Erythroblast (primary cell): ENCODE data around the gene CCDC71L.

Experiments used
- DNase-seq, 2 experiments: peaks; one replicate each; lab custom pipeline; 2025; lab: John Stamatoyannopoulos, UW
- GATA1 ChIP-seq: IDR thresholded peaks from 2 replicates; pipeline ENCODE4 v1.6.1; 2011; ENCODE audit warnings: low read depth, mild to moderate bottlenecking, control low read depth, low read length, moderate library complexity
- POLR2A ChIP-seq: IDR thresholded peaks from 2 replicates; pipeline ENCODE4 v1.6.1; 2011; ENCODE audit warnings: mild to moderate bottlenecking, low read length

The CCDC71L gene

DNA sequence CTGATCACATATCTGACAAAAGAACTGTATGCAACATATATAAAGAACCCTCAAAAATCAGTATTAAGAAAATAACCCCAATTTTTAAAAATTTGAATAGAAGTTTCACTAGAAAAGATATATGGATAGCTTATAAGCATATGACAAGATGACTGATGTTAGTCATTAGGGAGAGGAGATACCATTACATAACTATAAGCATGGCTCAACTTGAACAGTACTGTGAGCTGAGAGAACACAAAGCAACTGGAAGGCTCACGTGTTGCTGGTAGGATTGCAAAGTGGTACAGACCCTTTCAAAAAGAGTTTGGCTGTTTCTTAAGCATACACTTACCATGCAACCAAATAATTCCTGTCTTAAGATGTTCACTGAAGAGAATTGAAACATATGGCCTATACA is 14.7 kb downstream of the CCDC71L start:
- no peak for DNase-seq
- TF ChIP-seq POLR2A (no peak), GATA1 (no peak)

DNA sequence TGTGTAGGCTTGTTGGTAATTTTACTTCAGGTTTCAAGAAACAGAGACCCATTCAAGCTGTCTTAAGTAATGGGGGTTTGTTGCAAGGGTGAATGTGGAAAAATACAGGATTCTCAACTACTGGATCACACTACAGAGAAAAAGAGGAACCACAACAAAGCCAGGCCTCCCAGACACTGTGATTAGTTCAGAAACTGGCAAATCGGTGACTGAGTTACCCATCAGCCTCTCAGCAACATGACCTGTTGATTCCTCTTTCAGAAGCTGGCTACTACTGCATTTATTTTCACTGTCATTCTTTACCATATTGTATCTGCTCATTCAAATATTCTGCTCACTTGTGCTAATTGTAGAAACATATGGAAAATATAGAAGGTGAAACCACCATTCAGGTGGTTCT is 16.0 kb downstream of the CCDC71L start:
- DNase-seq, result no peak
- no peak for TF ChIP-seq GATA1
- no peak for TF ChIP-seq POLR2A

DNA sequence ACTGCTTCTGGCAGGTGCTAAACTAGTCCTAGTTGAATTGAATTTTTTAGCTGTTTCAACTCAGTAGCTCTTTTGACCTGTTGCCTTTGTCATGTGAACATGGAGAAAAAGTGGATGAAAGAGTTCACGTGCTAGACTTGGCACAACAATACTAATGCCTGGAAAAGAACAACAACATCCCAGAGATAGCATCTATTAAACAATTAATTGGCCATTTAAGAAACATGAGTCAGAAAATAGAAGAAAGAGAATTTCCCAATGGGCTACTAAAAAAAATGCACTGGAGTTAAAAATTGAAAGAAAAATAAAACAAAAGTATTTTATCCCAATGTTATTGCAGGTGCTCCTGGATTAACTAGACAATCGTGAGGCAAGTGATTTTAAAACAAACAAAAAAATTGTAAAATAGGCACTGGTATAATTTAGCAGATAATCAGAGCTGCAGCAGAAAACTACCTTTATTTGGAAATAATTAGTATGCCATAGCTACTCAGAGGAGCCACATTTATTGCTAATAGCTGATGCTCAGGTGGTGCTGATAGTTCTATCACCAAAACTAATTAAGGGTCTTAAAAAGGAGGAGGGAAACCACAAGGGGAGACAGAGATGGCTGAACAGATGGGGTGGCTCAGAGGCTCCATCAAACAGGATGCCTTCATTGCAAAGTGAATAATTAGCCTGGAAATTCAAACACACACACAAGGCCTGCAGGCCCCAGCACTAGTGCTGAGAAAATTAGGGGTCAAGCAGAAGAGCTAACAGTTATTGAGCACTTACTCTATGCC is 17.6 kb downstream of the CCDC71L start:
- no peak for DNase-seq
- TF ChIP-seq POLR2A (no peak), GATA1 (no peak)

DNA sequence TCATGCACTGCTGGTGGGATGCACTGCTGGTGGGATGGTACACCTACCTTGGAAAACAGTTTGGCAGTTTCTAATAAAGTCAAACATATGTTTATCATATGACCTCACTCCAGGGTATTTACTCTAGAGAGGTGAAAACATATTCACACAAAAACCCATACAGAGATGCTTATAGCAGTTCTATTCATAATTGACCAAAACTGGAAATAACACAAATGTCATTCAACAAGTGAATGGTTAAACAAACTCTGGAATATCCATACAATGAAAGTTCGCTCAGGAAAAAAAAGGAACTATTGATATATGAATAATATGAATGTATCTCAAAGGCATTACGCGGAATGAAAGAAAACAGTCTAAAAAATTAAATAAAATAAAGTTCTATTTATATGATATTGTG is 19.5 kb downstream of the CCDC71L start:
- TF ChIP-seq GATA1 (no peak), POLR2A (no peak)
- DNase-seq, result no peak

DNA sequence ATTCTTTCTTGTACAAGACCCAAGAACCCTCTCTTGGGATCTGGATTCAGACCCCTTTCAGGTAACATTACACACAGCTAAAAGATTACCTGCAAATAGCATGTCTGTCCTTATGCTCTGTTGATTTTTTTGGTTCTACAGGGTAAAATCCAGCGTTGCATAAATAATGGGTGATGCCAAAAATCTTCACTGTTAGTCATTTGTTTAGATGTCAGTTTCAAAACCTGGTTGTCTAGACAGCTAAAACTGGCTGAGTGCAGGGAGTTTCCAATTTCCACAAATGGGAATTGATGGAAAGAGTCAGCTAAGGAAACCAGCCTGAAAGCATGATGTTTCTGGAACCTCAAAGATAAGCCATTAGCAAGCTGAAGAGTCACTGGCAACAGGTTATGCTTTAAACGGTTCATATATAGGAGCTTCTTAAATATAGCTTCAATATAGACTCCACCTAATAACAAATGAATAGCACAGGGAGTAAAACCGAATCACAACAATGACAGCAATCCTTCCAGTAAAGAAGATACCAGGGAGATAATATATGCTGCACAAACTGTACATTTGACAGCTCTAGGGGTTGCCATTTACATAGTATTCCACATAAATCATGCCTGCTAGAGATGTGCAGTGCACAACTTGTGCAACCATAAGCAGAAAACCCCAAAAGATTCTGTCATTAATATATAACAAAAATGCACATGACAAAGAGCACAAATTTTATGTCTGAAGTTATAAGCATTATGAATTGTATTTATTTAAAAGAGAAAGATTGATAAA is 20.4 kb downstream of the CCDC71L start:
- TF ChIP-seq POLR2A, result no peak
- TF ChIP-seq GATA1, result no peak
- no peak for DNase-seq

DNA sequence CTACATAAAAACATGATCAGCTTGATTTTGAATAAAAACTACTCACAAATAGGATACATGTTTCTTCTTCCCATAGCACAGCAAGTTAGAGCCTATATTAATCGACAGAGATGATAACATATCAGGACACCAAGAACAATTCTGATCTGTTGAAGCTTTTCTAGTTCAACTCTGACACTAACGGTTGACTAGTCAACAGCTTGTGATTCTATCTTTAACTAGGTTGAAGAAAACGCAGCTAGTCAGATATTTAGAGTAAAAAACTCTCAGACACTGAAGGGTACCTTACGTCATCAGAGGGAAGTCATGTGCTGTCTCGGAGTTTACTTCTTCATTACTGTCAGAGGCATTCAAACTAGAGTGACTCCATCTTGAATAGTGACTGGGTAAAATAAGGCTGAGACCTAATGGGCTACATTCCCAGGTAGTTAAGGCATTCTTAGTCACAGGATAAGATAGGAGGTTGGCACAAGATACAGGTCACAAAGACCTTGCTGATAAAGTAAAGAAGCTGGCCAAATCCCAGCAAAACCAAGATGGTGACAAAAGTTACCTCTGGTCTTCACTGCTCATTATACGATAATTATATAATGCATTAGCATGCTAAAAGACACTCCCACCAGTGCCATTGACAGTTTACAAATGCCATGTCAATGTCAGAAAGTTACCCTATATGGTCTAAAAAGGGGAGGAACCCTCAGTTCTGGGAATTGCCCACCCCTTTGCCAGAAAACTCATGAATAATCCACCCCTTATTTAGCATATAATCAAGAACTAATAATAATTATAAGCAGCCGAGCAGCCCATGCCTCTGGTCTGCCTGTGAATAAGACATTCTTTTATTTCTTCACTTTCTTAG is 21.3 kb downstream of the CCDC71L start:
- DNase-seq, result no peak
- no peak for TF ChIP-seq GATA1
- TF ChIP-seq POLR2A, result no peak

DNA sequence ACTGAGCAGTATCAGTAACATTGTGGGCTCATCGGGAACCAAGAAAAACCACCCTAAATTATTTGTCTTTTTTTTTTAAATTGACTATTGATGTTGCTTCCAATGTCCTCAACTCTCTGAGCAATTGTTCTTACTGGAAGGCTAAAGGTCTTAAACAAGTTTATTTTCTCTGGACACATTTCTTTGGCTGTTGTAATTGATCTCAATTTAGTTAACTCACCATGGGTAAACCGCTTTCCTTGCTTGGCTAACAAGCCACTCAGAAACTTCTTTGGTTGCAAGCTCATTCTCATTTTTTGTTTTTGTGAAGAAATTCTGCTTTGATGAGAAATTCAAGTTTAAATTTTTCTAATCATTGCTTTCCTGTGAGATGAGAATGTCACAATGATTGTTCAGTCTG is 25.5 kb downstream of the CCDC71L start:
- DNase-seq, result no peak

DNA sequence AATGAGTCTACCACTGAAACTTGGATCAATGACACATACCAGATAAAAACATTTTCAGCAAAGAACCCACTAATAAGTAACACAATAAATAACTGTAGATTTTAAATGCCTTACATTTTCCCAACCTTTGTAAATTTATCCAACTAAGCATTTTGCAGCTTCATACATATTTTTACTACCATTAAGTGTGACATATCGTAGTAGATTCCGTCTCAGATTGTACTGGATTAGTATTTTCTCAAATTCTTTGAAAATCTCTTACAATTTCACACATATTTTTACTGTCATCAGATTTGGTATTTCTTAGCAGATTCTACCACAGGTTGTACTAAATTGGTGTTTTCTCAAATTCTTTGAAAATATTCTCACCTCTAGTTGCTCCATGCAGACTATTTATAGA is 26.0 kb downstream of the CCDC71L start:
- TF ChIP-seq GATA1, result no peak
- no peak for TF ChIP-seq POLR2A
- no peak for DNase-seq

More for the DNA sequence above, 25.5 kb downstream of the CCDC71L start:
- TF ChIP-seq POLR2A (no peak), GATA1 (no peak)

DNA sequence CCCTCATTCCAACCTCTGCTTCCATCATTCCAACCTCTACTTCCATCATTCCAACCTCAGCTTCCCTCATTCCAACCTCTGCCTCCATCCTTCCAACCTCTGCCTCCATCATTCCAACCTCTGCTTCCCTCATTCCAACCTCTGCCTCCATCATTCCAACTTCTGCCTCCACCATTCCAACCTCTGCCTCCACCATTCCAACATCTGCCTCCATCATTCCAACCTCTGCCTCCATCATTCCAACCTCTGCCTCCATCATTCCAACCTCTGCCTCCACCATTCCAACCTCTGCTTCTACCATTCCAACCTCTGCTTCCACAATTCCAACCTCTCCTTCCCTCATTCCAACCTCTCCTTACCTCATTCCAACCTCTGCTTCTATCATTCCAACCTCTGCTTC is 30.3 kb downstream of the CCDC71L start:
- no peak for DNase-seq
- TF ChIP-seq POLR2A (no peak), GATA1 (no peak)

DNA sequence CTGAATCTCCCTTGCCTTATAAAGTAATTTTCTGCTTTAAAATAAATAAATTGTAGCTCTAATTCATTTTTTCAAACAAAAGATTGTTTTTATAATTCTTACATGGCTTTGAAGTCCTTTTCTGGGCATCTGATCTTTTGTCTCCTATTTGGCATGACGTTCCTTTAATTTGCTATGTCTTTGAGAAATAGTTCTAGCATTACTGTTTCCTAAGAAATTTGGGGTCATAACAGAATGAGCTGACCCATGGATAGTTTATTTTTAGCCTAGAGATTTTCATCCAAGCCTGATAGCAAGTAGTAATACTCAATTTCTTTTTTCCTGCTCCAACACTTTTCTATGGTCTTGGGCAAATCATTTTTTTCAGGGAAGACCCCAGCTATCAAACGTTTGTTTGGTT is 31.4 kb downstream of the CCDC71L start:
- DNase-seq, result no peak
- no peak for TF ChIP-seq POLR2A
- no peak for TF ChIP-seq GATA1

DNA sequence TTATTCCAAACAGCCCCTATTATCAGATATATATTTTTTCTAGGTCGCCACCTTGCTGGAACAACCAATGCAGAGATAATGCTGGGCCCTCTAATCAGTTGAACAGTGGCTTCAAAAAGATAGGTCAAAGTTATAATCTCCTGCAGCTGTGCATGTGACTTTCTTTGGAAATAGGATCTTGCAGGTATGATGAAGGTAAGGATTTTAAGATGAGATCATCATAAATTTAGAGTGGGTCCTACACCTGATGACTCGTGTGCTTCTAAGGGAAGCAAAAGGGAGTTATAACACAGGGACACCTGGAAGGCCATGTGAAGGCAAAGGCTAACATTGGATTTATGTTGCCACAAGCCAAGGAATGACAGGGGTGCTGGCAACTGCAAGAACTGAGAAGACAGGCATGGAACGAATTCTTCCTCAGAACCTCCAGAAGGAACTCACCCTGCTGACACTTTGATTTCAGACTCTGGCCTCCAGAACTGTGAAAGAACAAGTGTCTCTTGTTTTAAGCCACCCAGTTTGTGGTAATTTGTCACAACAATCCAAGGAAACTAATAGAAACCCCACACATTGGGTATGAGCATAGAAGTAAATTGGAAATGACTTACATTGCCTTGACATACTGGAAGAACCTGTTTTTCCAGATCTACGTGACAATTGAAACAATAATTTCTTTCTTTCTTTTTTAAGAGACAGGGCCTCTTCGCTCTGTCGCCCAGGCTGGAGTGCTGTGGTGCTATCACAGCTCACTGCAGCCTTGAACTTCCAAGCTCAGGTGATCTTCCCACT is 34.4 kb downstream of the CCDC71L start:
- DNase-seq, result no peak
- TF ChIP-seq POLR2A, result no peak
- no peak for TF ChIP-seq GATA1

DNA sequence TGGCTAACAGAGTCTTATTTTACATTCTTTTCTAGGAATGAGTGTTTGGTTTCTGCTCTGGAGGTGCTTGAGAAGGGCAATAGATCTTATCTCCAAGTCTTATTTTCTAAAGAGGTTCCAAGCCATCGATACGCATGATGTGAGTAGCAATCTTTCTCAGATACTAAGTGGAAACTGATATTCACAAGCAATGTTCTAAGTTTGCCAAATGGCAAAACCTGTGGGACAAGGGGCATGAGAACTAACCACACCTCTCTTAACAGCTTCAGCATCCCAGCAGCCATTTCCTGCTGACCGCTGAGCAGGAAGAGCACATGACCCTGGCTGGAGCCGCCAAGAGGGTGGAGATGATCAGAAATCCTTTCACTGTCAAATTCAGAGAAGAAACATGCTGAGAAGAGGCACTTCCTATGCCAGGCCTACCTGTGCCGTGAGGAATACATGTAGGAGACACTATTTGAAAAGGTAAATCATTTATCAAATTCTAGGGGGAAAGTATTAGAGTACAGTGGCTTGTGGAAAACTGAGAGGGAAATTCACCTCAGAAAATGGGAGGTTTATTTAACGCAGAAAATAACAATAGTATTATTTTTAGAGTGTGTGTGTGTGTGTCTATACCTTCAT is 35.2 kb downstream of the CCDC71L start:
- TF ChIP-seq GATA1, result no peak
- TF ChIP-seq POLR2A, result no peak
- DNase-seq, result no peak
